Ishikawa (cell line): ENCODE measurements around the gene NUMB.
A peak's percentile ranks its signal among the peaks of the same experiment; 100 is the strongest.

Source experiments
- CEBPB ChIP-seq: IDR thresholded peaks from 2 replicates; pipeline ENCODE4 v1.6.1; 2012
- CREB1 ChIP-seq: IDR thresholded peaks from 2 replicates; pipeline ENCODE4 v1.6.1; 2012; ENCODE audit warnings: low read depth
- EGR1 ChIP-seq: IDR thresholded peaks from 2 replicates; pipeline ENCODE4 v1.6.1; 2012
- EP300 ChIP-seq: IDR thresholded peaks from 2 replicates; pipeline ENCODE4 v1.6.1; 2012; ENCODE audit warnings: borderline replicate concordance
- FOXM1 ChIP-seq: IDR thresholded peaks from 2 replicates; pipeline ENCODE4 v1.6.1; 2012; ENCODE audit warnings: low read depth, borderline replicate concordance
- NFIC ChIP-seq: IDR thresholded peaks from 2 replicates; pipeline ENCODE4 v1.6.1; 2012
- RAD21 ChIP-seq: IDR thresholded peaks from 2 replicates; pipeline ENCODE4 v1.6.1; 2012; ENCODE audit warnings: low read depth
- TAF1 ChIP-seq: IDR thresholded peaks from 2 replicates; pipeline ENCODE4 v1.6.1; 2012; ENCODE audit warnings: low read depth, mild to moderate bottlenecking
- TEAD4 ChIP-seq: IDR thresholded peaks from 2 replicates; pipeline ENCODE4 v1.6.1; 2012
- YY1 ChIP-seq: IDR thresholded peaks from 2 replicates; pipeline ENCODE4 v1.6.1; 2012; ENCODE audit warnings: low read depth
- TF ChIP-seq, protein P1 (sequence below): IDR thresholded peaks from 2 replicates; pipeline ENCODE4 v1.6.1; 2012
- TF ChIP-seq, protein P2 (sequence below): IDR thresholded peaks from 2 replicates; pipeline ENCODE4 v1.6.1; 2012; ENCODE audit warnings: low read depth, mild to moderate bottlenecking
- TF ChIP-seq, protein P3 (sequence below): IDR thresholded peaks from 2 replicates; pipeline ENCODE4 v1.6.1; 2012

DNA sequence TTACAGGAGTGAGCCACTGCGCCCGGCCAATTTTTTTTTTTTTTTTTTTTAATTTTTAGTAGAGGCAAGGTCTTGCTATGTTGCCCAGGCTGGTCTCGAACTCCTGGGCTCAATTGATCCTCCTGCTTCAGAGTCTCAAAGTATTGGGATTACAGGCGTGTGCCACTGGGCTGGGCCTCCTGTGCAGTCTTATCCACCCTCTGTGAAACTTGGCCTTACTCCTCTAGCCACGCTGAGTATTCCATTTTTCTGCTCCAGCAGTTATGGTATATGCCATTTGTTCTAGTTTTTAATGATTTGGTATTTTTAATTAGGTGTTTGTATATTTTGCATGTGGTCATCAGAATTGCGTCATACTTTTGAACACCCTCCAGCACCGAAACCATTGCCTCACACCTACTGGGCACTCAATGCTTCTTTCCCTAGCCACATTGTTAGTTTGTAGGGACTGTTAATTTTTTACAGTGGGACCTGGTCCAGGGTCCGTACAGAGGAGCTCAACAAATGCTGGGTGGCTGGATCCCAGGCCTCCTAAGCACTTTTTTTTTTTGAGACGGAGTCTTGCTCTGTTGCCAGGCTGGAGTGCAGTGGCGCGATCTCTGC lies 43.8 kb upstream of the NUMB start:
- TF ChIP-seq RAD21 (no peak), TAF1 (no peak), EP300 (no peak), YY1 (no peak), CREB1 (no peak), CEBPB (peak; percentile 39; the same call in 1 of the 2 replicates), NFIC (no peak), TEAD4 (no peak), FOXM1 (no peak), EGR1 (no peak)
- TF ChIP-seq, protein P1, sequence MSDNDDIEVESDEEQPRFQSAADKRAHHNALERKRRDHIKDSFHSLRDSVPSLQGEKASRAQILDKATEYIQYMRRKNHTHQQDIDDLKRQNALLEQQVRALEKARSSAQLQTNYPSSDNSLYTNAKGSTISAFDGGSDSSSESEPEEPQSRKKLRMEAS: no peak
- TF ChIP-seq, protein P2, sequence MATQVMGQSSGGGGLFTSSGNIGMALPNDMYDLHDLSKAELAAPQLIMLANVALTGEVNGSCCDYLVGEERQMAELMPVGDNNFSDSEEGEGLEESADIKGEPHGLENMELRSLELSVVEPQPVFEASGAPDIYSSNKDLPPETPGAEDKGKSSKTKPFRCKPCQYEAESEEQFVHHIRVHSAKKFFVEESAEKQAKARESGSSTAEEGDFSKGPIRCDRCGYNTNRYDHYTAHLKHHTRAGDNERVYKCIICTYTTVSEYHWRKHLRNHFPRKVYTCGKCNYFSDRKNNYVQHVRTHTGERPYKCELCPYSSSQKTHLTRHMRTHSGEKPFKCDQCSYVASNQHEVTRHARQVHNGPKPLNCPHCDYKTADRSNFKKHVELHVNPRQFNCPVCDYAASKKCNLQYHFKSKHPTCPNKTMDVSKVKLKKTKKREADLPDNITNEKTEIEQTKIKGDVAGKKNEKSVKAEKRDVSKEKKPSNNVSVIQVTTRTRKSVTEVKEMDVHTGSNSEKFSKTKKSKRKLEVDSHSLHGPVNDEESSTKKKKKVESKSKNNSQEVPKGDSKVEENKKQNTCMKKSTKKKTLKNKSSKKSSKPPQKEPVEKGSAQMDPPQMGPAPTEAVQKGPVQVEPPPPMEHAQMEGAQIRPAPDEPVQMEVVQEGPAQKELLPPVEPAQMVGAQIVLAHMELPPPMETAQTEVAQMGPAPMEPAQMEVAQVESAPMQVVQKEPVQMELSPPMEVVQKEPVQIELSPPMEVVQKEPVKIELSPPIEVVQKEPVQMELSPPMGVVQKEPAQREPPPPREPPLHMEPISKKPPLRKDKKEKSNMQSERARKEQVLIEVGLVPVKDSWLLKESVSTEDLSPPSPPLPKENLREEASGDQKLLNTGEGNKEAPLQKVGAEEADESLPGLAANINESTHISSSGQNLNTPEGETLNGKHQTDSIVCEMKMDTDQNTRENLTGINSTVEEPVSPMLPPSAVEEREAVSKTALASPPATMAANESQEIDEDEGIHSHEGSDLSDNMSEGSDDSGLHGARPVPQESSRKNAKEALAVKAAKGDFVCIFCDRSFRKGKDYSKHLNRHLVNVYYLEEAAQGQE: no peak
- TF ChIP-seq, protein P3, sequence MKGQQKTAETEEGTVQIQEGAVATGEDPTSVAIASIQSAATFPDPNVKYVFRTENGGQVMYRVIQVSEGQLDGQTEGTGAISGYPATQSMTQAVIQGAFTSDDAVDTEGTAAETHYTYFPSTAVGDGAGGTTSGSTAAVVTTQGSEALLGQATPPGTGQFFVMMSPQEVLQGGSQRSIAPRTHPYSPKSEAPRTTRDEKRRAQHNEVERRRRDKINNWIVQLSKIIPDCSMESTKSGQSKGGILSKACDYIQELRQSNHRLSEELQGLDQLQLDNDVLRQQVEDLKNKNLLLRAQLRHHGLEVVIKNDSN: no peak
